ENCODE measurements around the gene GORASP1. TPM values are rescaled to one million over a fixed set of nuclear protein-coding genes. Genes with fewer than 3 reads are reported as not detected.

Gene GORASP1
- polyA plus RNA-seq, 1 donor = 66.7 TPM

Other genes with a start within 250 kb of the GORASP1 start
- gene SCN11A, start 55.7 kb downstream of the GORASP1 start, polyA plus RNA-seq = 1.1 TPM
- 40.0 TPM for gene WDR48, start 55.6 kb downstream of the GORASP1 start, polyA plus RNA-seq
- gene TTC21A, start 53 bp upstream of the GORASP1 start, polyA plus RNA-seq = 5.8 TPM
- gene CSRNP1, start 46.0 kb upstream of the GORASP1 start, polyA plus RNA-seq = 24.5 TPM
- gene XIRP1, start 85.0 kb upstream of the GORASP1 start, polyA plus RNA-seq = 0.19 TPM
- gene CX3CR1, start 172.4 kb upstream of the GORASP1 start, polyA plus RNA-seq = 2.8 TPM
- gene CCR8, start 222.1 kb upstream of the GORASP1 start, polyA plus RNA-seq = 0.09 TPM